B cell (primary cell): ENCODE results near the gene TEX54.

ENCODE experiments used
- EZH2 ChIP-seq: IDR thresholded peaks from 2 replicates; pipeline ENCODE4 v1.6.1; 2012; ENCODE audit warnings: borderline replicate concordance, low read depth, mild to moderate bottlenecking, moderate library complexity, low read length; ENCODE audit not compliant: insufficient read depth, poor library complexity, severe bottlenecking
- TF ChIP-seq, protein P1 (sequence below): fragments of 200-600 bp; IDR thresholded peaks from one replicate; pipeline ENCODE4 v1.8.0; 2022; ENCODE audit warnings: antibody characterized with exemption, mild to moderate bottlenecking

DNA sequence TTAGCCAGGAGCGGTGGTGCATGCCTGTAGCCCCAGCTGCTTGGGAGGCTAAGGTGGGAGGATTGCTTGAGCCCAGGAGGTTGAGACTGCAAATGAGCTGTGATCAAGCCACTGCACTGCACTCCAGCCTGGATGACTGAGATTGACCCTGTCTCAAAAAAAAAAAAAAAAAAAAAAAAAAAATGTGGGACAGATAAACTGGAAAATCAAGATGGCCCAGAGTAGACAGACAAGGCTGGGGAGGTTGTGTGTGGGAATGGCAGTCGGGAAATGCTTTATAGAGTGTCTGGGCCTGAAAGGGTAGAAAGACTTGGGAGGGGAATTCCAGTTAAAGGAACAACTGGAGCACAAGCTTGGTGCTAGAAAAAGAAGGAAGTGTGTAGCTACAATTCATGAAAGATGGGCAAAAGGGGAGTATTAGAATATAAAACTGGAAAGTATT is 24.9 kb upstream of the TEX54 start:
- TF ChIP-seq EZH2: no peak
- TF ChIP-seq, protein P1, sequence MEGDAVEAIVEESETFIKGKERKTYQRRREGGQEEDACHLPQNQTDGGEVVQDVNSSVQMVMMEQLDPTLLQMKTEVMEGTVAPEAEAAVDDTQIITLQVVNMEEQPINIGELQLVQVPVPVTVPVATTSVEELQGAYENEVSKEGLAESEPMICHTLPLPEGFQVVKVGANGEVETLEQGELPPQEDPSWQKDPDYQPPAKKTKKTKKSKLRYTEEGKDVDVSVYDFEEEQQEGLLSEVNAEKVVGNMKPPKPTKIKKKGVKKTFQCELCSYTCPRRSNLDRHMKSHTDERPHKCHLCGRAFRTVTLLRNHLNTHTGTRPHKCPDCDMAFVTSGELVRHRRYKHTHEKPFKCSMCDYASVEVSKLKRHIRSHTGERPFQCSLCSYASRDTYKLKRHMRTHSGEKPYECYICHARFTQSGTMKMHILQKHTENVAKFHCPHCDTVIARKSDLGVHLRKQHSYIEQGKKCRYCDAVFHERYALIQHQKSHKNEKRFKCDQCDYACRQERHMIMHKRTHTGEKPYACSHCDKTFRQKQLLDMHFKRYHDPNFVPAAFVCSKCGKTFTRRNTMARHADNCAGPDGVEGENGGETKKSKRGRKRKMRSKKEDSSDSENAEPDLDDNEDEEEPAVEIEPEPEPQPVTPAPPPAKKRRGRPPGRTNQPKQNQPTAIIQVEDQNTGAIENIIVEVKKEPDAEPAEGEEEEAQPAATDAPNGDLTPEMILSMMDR: no peak
